Epithelial cell of prostate (primary cell): ENCODE data around the gene ZNF620.

Experiments
- DNase-seq: peaks from one replicate; pipeline ENCODE4 v3.0.0-alpha.2; 2011; ENCODE audit warnings: low read depth, low spot score
- H3K27ac ChIP-seq: fragments of 450-650 bp; 2 replicates; pipeline ENCODE4 v1.5.1; 2017; ENCODE audit warnings: mild to moderate bottlenecking

ZNF620 gene

GRCh38 chr3:40566694-40567093, 60.9 kb downstream of the ZNF620 start:
- DNase-seq: no peak
- H3K27ac ChIP-seq: no peak overlapping the region
